PC-9 (cell line): ENCODE measurements around the gene CBL. TPM values are rescaled to one million over a fixed set of nuclear protein-coding genes. Genes with fewer than 3 reads are reported as not detected.
A peak's percentile ranks its signal among the peaks of the same experiment; 100 is the strongest.
"Not testable (repeated sequence)": the region's sequence is repeated elsewhere in the genome, so short reads cannot be mapped to it uniquely, and the experiment has no call there.

Experiments
- BruUV-seq: library from RNA; stranded (reverse); fragments of 400-500 nt; replicated peaks from 2 replicates; lab custom pipeline; 2021; lab: Mats Ljungman, UMichigan
- CTCF ChIA-PET: fragments of 300-600 bp; sonication (Branson Sonifier 250); formaldehyde crosslinking; loops from one replicate; lab custom pipeline; 2022; ENCODE audit warnings: antibody characterized with exemption; lab: Charles Lee
- POLR2A ChIA-PET: fragments of 300-600 bp; sonication (Branson Sonifier 250); formaldehyde crosslinking; loops from one replicate; lab custom pipeline; 2022; ENCODE audit warnings: antibody characterized with exemption; ENCODE audit not compliant: unreplicated experiment; lab: Charles Lee
- DNase-seq, 2 experiments: peaks; one replicate each; pipeline versions ENCODE4 v3.0.0 to v3.0.0-alpha.2; 2015 to 2022; ENCODE audit warnings: mixed read lengths in 1 of 2
- H2AFZ ChIP-seq: fragments of 200-600 bp; sonication (generic); 2 replicates; pipeline ENCODE4 v1.8.1; 2017; ENCODE audit warnings: antibody characterized with exemption
- H3F3A ChIP-seq: fragments of 200-600 bp; sonication (generic); 2 replicates; pipeline ENCODE4 v1.8.1; 2017; ENCODE audit warnings: antibody characterized with exemption, mild to moderate bottlenecking, low read depth; ENCODE audit not compliant: insufficient read depth
- H3K27ac ChIP-seq: fragments of 200-600 bp; sonication (generic); 2 replicates; pipeline ENCODE4 v1.6.1; 2016; ENCODE audit warnings: mixed run types
- H3K27me3 ChIP-seq: fragments of 200-600 bp; sonication (generic); 2 replicates; pipeline ENCODE4 v1.6.1; 2016; ENCODE audit warnings: low read depth, mixed run types; ENCODE audit not compliant: insufficient read depth
- H3K36me3 ChIP-seq: fragments of 200-600 bp; sonication (generic); 2 replicates; pipeline ENCODE4 v1.6.1; 2016; ENCODE audit warnings: low read depth, mixed run types
- H3K4me1 ChIP-seq: fragments of 200-600 bp; sonication (generic); replicated peaks from 2 replicates; pipeline ENCODE4 v1.6.1; 2016; ENCODE audit warnings: mixed run types; ENCODE audit not compliant: insufficient read depth
- H3K4me2 ChIP-seq: fragments of 200-600 bp; sonication (generic); 2 replicates; pipeline ENCODE4 v1.6.1; 2017; ENCODE audit warnings: mixed run types
- H3K4me3 ChIP-seq: fragments of 200-600 bp; sonication (generic); 2 replicates; pipeline ENCODE4 v1.6.1; 2016; ENCODE audit warnings: mixed run types
- H3K79me2 ChIP-seq: fragments of 200-600 bp; sonication (generic); 2 replicates; pipeline ENCODE4 v1.6.1; 2017; ENCODE audit warnings: low read depth, mixed run types
- H3K9me2 ChIP-seq: fragments of 200-600 bp; sonication (generic); 2 replicates; pipeline ENCODE4 v1.8.1; 2017; ENCODE audit warnings: mild to moderate bottlenecking; ENCODE audit not compliant: insufficient read depth
- H3K9me3 ChIP-seq: fragments of 200-600 bp; sonication (generic); 2 replicates; pipeline ENCODE4 v1.8.1; 2016; ENCODE audit warnings: low read depth; ENCODE audit not compliant: insufficient read depth
- H4K20me1 ChIP-seq: fragments of 200-600 bp; sonication (generic); 2 replicates; pipeline ENCODE4 v1.8.1; 2017; ENCODE audit not compliant: insufficient read depth
- CTCF ChIP-seq: fragments of 200-600 bp; sonication (generic); conservative IDR thresholded peaks from 2 replicates; pipeline ENCODE4 v1.6.1; 2017; ENCODE audit warnings: mixed run types, antibody characterized with exemption, mild to moderate bottlenecking, moderate library complexity
- EZH2 ChIP-seq: fragments of 200-600 bp; sonication (generic); IDR thresholded peaks from 2 replicates; pipeline ENCODE4 v1.8.0; 2017; ENCODE audit warnings: antibody characterized with exemption, low read depth
- intact Hi-C: fragments of 100-400 bp; cut with micrococcal nuclease; formaldehyde crosslinking; loops from one replicate; pipeline ENCODE4 v1.10.0; 2022; ENCODE audit not compliant: unreplicated experiment
- total RNA-seq: library from RNA; stranded (reverse); gene quantifications from 2 replicates; pipeline ENCODE4 v1.2.3, GENCODE V29; 2021

CBL gene
- total RNA-seq, 1 experiment from 2014 or later, result 32.9 TPM

- intact Hi-C loops, result no loop called here
- Histone ChIP-seq H4K20me1 (no peaks in the 10 kb centered on the region), H3K9me3 (no peaks in the 10 kb centered on the region; the same call in 1 of the 2 replicates), H3K4me3 (no peak overlapping the region), H3K27ac (no peak overlapping the region), H3K4me2 (peak overlapping the region; percentile 22), H2AFZ (no peak overlapping the region), H3F3A (peaks cover 10% of the 10 kb centered on the region; the same call in 1 of the 2 replicates), H3K36me3 (no peaks in the 10 kb centered on the region), H3K4me1 (peaks cover 44% of the 10 kb centered on the region), H3K27me3 (no peaks in the 10 kb centered on the region), H3K79me2 (no peaks in the 10 kb centered on the region), H3K9me2 (no peaks in the 10 kb centered on the region)
- no peak for TF ChIP-seq EZH2
- no peak for TF ChIP-seq CTCF
- no peak for DNase-seq
- ChIA-PET POLR2A (no interaction called here), CTCF (no interaction called here)
- no TSS peak for BruUV-seq
Measured at GRCh38 chr11:119189393-119189792, 16.7 kb upstream of the CBL start.

- Histone ChIP-seq H3K4me2 (no peak overlapping the region), H2AFZ (no peak overlapping the region), H3K4me3 (no peak overlapping the region), H3K27ac (no peak overlapping the region), H3K9me3 (no peaks in the 10 kb centered on the region; the same call in 1 of the 2 replicates), H3K9me2 (no peaks in the 10 kb centered on the region), H3K36me3 (no peaks in the 10 kb centered on the region), H3K27me3 (no peaks in the 10 kb centered on the region), H3K79me2 (no peaks in the 10 kb centered on the region), H3F3A (peaks cover 10% of the 10 kb centered on the region; the same call in 1 of the 2 replicates), H4K20me1 (no peaks in the 10 kb centered on the region), H3K4me1 (peaks cover 41% of the 10 kb centered on the region)
- BruUV-seq, result no TSS peak
- no peak for TF ChIP-seq EZH2
- TF ChIP-seq CTCF, result no peak
- ChIA-PET POLR2A (no interaction called here), CTCF (no interaction called here)
- intact Hi-C loops, result no loop called here
- DNase-seq, result no peak
Measured at GRCh38 chr11:119190531-119190930, 15.6 kb upstream of the CBL start.

- DNase-seq, result peak in 1 of 2 experiments; percentile 67
- H3K27ac ChIP-seq, intact Hi-C loops, H3K36me3 ChIP-seq, H3K9me2 ChIP-seq, H3K4me3 ChIP-seq, H3K9me3 ChIP-seq, H3K27me3 ChIP-seq, BruUV-seq, H3K4me2 ChIP-seq, H2AFZ ChIP-seq, H4K20me1 ChIP-seq, H3K79me2 ChIP-seq, POLR2A ChIA-PET: not testable (repeated sequence)
- Histone ChIP-seq H3F3A (peaks cover 11% of the 10 kb centered on the region; the same call in 1 of the 2 replicates), H3K4me1 (peaks cover 42% of the 10 kb centered on the region)
- CTCF ChIA-PET, result interaction anchor here (0.6 kb wide), 1 partner anchor 508 kb away, joined by 7 read pairs; no protein-coding TSS in a partner anchor
Measured at GRCh38 chr11:119191265-119191664, 14.9 kb upstream of the CBL start.

GRCh38 chr11:119192111-119192510, 14.0 kb upstream of the CBL start:
- Histone ChIP-seq H3K36me3 (no peaks in the 10 kb centered on the region), H3F3A (peaks cover 16% of the 10 kb centered on the region; the same call in 1 of the 2 replicates), H3K27ac (no peak overlapping the region), H3K9me3 (no peaks in the 10 kb centered on the region; the same call in 1 of the 2 replicates), H4K20me1 (no peaks in the 10 kb centered on the region), H2AFZ (no peak overlapping the region), H3K4me1 (peaks cover 47% of the 10 kb centered on the region), H3K9me2 (no peaks in the 10 kb centered on the region), H3K4me3 (no peak overlapping the region), H3K27me3 (no peaks in the 10 kb centered on the region), H3K79me2 (no peaks in the 10 kb centered on the region), H3K4me2 (no peak overlapping the region)
- DNase-seq, result peak in 1 of 2 experiments; percentile 65
- ChIA-PET POLR2A (interaction anchor here (0.7 kb wide), 1 partner anchor 58 kb away, joined by 29 read pairs; no protein-coding TSS in a partner anchor), CTCF (interaction anchor here (0.6 kb wide), 1 partner anchor 1113 kb away, joined by 6 read pairs; no protein-coding TSS in a partner anchor)
- no TSS peak for BruUV-seq
- intact Hi-C loops, result no loop called here
- TF ChIP-seq EZH2, result no peak
